Calu3 (cell line): Measurements from ENCODE around the gene LBR. TPM values are rescaled to one million over a fixed set of nuclear protein-coding genes. Genes with fewer than 3 reads are reported as not detected.

Source experiments
- BruUV-seq: library from RNA; stranded (reverse); fragments of 400-500 nt; replicated peaks from 2 replicates; lab custom pipeline; 2021; lab: Mats Ljungman, UMichigan
- CTCF ChIA-PET: fragments of 300-600 bp; sonication (Branson Sonifier 250); formaldehyde crosslinking; loops from one replicate; lab custom pipeline; 2022; ENCODE audit warnings: antibody characterized with exemption; lab: Charles Lee
- DNase-seq: peaks from one replicate; pipeline ENCODE4 v3.0.0; 2022
- H3K27ac Mint-ChIP-seq: one replicate; pipeline ENCODE4 v1.8.0; 2022; ENCODE audit warnings: mixed read lengths; ENCODE audit not compliant: unreplicated experiment
- H3K27me3 Mint-ChIP-seq: one replicate; pipeline ENCODE4 v1.8.0; 2022; ENCODE audit warnings: mixed read lengths; ENCODE audit not compliant: unreplicated experiment
- H3K36me3 Mint-ChIP-seq: one replicate; pipeline ENCODE4 v1.8.0; 2022; ENCODE audit warnings: mild to moderate bottlenecking, moderate library complexity, mixed read lengths; ENCODE audit not compliant: insufficient read depth, unreplicated experiment
- H3K4me1 Mint-ChIP-seq: one replicate; pipeline ENCODE4 v1.8.0; 2022; ENCODE audit warnings: mild to moderate bottlenecking, low read depth, mixed read lengths; ENCODE audit not compliant: unreplicated experiment
- H3K4me3 Mint-ChIP-seq: one replicate; pipeline ENCODE4 v1.8.0; 2022; ENCODE audit warnings: mild to moderate bottlenecking, low read depth, moderate library complexity, mixed read lengths; ENCODE audit not compliant: unreplicated experiment
- H3K9me3 Mint-ChIP-seq: one replicate; pipeline ENCODE4 v1.8.0; 2022; ENCODE audit warnings: low read depth, mixed read lengths; ENCODE audit not compliant: unreplicated experiment
- intact Hi-C: fragments of 100-400 bp; cut with micrococcal nuclease; formaldehyde crosslinking; loops from one replicate; pipeline ENCODE4 v1.10.0; 2022; ENCODE audit not compliant: unreplicated experiment
- total RNA-seq: library from RNA; stranded (reverse); gene quantifications from 2 replicates; pipeline ENCODE4 v1.2.3, GENCODE V29; 2022
- TF ChIP-seq, protein P1 (sequence below): fragments of 200-600 bp; IDR thresholded peaks from one replicate; pipeline ENCODE4 v1.8.0; 2022; ENCODE audit warnings: antibody characterized with exemption; ENCODE audit not compliant: unreplicated experiment

Gene LBR
- total RNA-seq, 1 experiment from 2014 or later: 183 TPM

DNA sequence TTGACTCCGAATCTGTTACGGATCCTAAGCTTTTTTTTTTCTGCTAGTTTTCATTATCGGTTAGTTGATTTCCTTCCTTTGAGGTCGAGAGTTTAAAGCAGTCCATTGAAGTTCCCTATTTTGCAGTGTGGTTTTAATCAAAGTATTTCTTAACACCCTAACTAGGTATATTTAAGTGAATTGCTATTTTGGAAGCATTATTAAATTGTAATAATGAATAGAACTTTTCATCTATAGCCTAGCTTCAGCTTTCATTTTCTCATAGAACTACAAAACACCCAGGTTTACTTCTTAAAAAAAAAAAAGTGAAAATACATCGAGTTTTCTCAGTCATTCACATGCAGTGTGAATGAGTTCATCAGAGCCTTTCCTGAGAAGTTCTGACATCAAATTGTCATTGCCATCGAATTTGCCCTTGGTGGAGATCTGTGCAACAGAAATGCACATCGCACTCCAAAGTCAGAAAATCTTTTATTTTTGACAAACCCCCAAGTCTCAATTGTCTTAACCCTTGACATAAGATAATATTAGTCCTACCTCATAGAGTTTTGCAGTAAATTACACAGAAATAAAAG, 1.1 kb upstream of the LBR start:
- no peaks in the 10 kb centered on the region for H3K9me3 Mint-ChIP-seq
- TF ChIP-seq, protein P1, sequence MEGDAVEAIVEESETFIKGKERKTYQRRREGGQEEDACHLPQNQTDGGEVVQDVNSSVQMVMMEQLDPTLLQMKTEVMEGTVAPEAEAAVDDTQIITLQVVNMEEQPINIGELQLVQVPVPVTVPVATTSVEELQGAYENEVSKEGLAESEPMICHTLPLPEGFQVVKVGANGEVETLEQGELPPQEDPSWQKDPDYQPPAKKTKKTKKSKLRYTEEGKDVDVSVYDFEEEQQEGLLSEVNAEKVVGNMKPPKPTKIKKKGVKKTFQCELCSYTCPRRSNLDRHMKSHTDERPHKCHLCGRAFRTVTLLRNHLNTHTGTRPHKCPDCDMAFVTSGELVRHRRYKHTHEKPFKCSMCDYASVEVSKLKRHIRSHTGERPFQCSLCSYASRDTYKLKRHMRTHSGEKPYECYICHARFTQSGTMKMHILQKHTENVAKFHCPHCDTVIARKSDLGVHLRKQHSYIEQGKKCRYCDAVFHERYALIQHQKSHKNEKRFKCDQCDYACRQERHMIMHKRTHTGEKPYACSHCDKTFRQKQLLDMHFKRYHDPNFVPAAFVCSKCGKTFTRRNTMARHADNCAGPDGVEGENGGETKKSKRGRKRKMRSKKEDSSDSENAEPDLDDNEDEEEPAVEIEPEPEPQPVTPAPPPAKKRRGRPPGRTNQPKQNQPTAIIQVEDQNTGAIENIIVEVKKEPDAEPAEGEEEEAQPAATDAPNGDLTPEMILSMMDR: no peak
- no TSS peak for BruUV-seq
- peaks cover 22% of the 10 kb centered on the region for H3K4me1 Mint-ChIP-seq
- peak overlapping the region; percentile 54 for H3K27ac Mint-ChIP-seq
- CTCF ChIA-PET: interaction anchor here (1.0 to 2.4 kb wide), 3 partner anchors 12 to 22 kb away, joined by 4 to 16 read pairs (median 8); no protein-coding TSS in a partner anchor
- peaks cover 48% of the 10 kb centered on the region for H3K36me3 Mint-ChIP-seq
- intact Hi-C loops: loop anchor here (1.0 kb wide), 1 partner anchor 12 kb away; no protein-coding TSS in a partner anchor
- no peaks in the 10 kb centered on the region for H3K27me3 Mint-ChIP-seq
- H3K4me3 Mint-ChIP-seq: peak overlapping the region; percentile 91
- no peak for DNase-seq

DNA sequence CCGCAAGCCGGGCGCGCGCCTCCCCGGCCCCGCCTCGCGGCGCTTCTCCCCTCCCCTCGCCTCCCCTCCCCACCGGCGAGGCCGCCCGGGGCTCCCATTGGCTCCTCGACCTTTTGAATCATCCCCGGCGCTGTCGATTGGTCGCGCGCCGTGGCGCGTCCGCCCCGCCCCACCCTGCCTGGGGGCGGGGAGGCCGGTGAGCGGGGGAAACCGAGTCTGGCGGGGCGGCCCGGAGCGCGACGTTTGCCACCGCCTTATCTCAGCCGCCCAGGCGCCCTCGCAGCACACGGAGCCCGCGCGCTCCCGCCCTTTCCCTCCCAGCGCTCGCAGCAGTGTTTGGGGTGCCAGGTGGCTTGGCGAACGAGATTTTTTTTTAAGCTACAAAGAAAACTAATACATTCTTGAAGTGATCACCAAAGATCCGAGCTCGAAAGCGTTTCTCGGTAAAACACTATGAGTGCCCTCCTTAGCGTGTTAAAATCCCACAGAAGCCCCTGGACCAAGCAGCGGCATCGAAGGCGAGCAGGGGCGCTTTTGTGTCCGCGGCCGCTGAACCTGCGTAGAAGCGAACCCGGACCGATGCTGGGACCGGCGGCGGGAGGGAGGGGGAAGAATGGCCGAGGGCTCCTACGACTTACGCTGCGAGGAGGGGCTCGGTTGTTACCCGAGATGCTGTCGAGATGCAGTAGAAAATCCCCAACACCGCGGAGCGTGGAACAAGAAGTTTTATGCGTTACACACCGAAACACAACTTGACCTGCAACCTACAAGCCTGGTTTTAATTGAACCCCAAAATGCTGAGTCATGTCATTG, 436 bp upstream of the LBR start:
- Mint-ChIP-seq H3K4me3 (peak overlapping the region; percentile 91), H3K9me3 (no peaks in the 10 kb centered on the region), H3K27me3 (no peaks in the 10 kb centered on the region), H3K4me1 (peaks cover 29% of the 10 kb centered on the region), H3K36me3 (peaks cover 55% of the 10 kb centered on the region), H3K27ac (peak overlapping the region; percentile 54)
- DNase-seq: peak; percentile 96
- intact Hi-C loops: loop anchor here (1.0 kb wide), 1 partner anchor 13 kb away; no protein-coding TSS in a partner anchor
- TSS peak; percentile 92 for BruUV-seq
- CTCF ChIA-PET: interaction anchor here (0.6 to 2.4 kb wide), 5 partner anchors 13 to 339 kb away, joined by 3 to 16 read pairs (median 4); no protein-coding TSS in a partner anchor
- TF ChIP-seq, protein P1: no peak

DNA sequence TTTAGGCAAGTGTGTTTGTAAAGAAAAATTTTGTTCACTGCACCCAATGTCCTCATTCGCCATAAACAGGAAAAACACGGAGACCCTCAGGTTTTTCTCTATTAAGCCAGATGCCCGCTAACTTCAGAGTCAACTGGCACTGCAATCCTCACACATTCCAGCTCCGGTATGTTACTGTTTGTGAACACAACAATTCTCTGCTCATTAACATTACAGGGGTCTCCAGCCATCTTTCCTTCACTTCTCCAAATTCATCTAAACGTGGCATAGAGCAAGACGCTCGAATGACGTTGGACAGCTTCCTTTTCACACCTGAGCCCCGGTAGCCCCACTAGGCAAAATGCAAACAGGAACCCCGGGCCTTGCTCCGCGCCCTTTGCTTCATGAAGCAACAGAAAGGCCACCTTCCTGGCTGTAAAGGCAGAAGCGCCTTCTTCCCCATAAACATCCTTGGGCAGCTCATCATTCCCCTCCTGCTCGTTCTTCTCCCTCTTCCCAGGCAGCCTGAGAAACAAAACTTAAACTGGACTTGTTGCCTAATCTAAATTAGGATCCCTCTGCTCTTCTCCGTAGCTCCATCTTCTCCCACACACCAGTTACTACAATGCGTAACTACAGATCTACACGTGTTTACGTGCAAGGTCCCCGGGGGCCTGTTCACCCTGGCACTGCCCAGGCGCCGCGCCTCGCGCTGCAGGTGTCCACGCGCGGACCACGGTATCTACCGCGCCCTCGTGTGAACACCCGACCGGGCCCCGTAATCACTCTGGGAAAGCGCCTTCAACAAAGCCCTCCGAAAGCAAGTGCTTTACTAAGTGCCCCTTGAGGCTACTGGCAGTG, 1.2 kb downstream of the LBR start:
- peak; percentile 25 for DNase-seq
- BruUV-seq: no TSS peak
- Mint-ChIP-seq H3K36me3 (peaks cover 70% of the 10 kb centered on the region), H3K4me3 (peak overlapping the region; percentile 91), H3K4me1 (peaks cover 46% of the 10 kb centered on the region), H3K9me3 (no peaks in the 10 kb centered on the region), H3K27me3 (no peaks in the 10 kb centered on the region), H3K27ac (peak overlapping the region; percentile 59)
- intact Hi-C loops: no loop called here
- TF ChIP-seq, protein P1: no peak
- CTCF ChIA-PET: interaction anchor here (2.2 to 2.4 kb wide), 2 partner anchors 14 kb away, joined by 13 to 16 read pairs; no protein-coding TSS in a partner anchor
